Measurements from ENCODE around the gene OST4.
"Not testable (repeated sequence)": the region's sequence is repeated elsewhere in the genome, so short reads cannot be mapped to it uniquely, and the experiment has no call there.

Gene OST4

DNA sequence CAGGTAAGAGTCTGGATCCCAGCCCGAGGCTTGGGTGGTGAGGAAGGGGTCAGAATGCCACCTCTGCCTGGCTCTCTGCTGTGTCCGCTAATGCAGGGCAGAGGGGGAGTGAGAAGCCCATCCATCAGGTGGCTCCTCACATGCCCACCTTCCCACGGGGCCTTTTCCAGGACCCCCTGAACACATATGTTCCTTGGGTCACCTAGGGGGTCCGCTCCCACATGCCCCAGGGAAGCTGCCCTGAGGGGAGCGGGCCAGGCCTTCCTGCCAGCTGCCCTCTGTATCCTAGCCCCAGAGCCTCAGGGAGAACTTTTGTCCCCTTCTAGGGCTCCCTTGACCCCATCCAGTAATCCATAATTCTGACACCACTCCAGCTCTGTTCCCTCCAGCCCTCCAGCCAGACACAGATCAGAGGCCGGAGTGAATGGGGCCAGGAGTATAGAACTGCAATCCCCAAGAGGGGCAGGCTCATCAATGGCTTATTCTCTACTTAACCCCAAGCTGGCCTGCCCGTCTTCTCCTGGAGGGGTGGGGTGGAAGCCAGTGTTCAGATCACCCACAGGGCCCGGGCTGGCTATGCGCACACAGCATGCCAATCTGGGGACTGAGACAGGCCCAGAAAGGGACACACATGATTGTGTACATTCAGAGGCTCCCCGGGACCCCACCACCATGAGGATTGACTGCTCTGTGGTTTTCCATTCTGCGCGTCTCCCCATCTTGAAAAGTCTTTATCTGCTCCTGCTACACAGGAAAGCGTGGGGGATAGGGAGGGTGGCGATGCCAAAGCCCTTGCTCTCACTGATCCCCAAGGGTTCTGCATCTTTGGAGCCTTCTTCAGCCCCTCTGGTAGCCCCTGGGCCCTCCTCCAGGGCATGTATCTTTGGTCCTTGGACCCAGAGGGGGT is 8.0 kb upstream of the OST4 start:
- no peak for DNase-seq (ENCODE audit: low spot score in 2 of 2)
- H3K4me1 ChIP-seq, result peaks cover 5% of the 10 kb centered on the region
- no peaks in the 10 kb centered on the region for H3K9me3 ChIP-seq
- H3K4me3 ChIP-seq, result no peak overlapping the region
- no peaks in the 10 kb centered on the region for H3K36me3 ChIP-seq (replicated peaks)
- H3K27me3 ChIP-seq (ENCODE audit: low read depth), result 0 out of 2 replicates have a peak, but pooled peaks cover 2% of the 10 kb centered on the region
- in situ Hi-C loops (cut with MboI; ENCODE audit: low sequenced_read_pairs), result no loop called here

DNA sequence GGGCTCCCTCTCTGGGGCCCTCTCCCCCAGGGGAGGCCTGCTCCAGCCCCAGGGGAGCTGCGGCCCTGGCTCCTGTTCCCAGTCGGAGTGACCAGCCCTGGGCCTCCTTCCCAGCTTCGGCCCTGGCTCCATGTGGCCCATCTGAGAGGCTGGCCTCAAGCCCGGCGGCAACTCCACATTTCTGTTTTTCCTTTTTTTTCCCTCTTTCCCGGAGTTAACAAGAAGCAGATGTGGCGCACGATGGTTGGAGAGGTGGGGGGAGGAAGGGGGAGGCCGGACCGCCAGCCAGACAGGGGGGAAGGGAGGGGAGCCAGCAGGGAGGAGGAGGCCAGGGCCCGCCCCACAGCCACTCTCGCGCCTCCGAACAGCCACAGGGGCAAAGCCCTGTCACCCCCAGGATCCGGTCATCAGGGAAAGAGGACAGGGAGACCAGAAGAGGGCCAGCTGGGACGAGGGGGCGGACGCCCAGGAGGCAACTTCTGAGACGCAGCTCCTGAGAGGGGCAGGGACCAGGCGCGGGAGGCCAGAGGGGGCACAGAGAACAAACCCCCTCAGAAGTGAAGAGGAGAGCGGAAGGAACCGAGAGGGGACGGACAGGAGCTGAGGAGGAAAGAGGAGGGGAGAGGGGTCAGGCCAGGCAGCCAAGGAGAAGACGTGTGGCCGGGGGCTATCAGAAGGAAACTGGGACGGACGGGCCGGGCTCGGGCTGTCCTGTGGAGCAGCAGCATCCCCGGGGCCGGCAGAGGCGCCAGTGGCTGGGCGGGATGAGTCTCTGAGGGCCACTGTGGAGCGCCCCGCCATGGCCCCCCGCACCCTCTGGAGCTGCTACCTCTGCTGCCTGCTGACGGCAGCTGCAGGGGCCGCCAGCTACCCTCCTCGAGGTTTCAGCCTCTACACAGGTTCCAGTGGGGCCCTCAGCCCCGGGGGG is 7.1 kb upstream of the OST4 start, which contains the start of gene EMILIN1:
EMILIN1 (plus strand) TSS at position 349 of the 928 bp plus-strand sequence; CDS start at position 800, 451 bp downstream.
- in situ Hi-C loops (cut with MboI; ENCODE audit: low sequenced_read_pairs), result no loop called here
- Histone ChIP-seq H3K36me3 (replicated peaks) (no peaks in the 10 kb centered on the region), H3K4me3 (no peak within 1 kb of the TSS), H3K9me3 (no peaks in the 10 kb centered on the region), H3K4me1 (peaks cover 5% of the 10 kb centered on the region), H3K27me3 (ENCODE audit: low read depth) (0 out of 2 replicates have a peak, but pooled peaks cover 2% of the 10 kb centered on the region)
- no peak for DNase-seq (ENCODE audit: low spot score in 2 of 2)

DNA sequence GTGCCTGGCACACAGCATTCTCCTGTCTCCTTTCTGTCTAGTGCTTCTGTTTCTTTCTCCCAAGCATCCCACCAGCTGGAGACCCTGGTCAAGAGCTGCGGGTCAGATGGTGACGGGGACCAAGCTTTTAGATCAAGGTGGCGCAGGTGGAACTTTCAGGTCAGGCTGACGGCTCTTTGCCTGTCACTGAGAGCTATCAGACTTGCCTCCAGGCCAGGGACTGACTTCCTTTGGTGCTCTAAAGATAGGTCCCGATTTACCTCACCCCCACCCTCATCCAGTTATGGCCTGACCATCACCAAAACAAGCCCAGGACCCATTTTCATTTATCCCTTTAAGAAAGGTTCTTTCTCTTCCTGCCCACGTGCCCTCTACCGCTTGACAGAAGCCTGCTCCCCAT is 5.8 kb upstream of the OST4 start:
- in situ Hi-C loops (cut with MboI; ENCODE audit: low sequenced_read_pairs), result no loop called here

DNA sequence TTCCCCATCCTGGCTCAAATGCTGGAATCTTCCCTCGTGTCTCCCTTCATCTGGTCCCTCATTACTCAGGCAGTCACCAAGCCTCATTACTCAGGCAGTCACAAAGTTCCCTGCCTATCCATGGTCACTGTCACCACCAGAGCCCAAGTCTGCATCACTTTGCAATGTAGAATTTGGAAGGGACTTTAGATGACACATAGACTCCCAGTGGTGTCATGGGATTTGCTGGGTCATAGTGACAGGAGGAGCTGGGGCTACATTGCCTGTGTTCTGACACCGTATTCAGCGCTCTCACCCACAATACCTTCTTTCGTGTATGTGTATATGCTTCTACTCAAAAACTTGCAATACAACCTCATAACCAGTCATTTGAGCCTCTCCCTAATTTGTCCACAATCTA is 4.9 kb upstream of the OST4 start:
- 0 out of 2 replicates have a peak, but pooled peaks cover 2% of the 10 kb centered on the region for H3K27me3 ChIP-seq (ENCODE audit: low read depth)
- DNase-seq (ENCODE audit: low spot score in 2 of 2), result no peak
- in situ Hi-C loops (cut with MboI; ENCODE audit: low sequenced_read_pairs), result no loop called here
- H3K36me3 ChIP-seq (replicated peaks), result peaks cover 1% of the 10 kb centered on the region; the same call in 1 of the 2 replicates
- peaks cover 3% of the 10 kb centered on the region for H3K4me1 ChIP-seq
- H3K9me3 ChIP-seq, result no peaks in the 10 kb centered on the region
- no peak overlapping the region for H3K4me3 ChIP-seq

More for the DNA sequence above, 5.8 kb upstream of the OST4 start:
- Histone ChIP-seq H3K4me3 (no peak overlapping the region), H3K27me3 (ENCODE audit: low read depth) (0 out of 2 replicates have a peak, but pooled peaks cover 2% of the 10 kb centered on the region), H3K4me1 (peaks cover 5% of the 10 kb centered on the region), H3K9me3 (no peaks in the 10 kb centered on the region), H3K36me3 (replicated peaks) (no peaks in the 10 kb centered on the region)
- no peak for DNase-seq (ENCODE audit: low spot score in 2 of 2)

DNA sequence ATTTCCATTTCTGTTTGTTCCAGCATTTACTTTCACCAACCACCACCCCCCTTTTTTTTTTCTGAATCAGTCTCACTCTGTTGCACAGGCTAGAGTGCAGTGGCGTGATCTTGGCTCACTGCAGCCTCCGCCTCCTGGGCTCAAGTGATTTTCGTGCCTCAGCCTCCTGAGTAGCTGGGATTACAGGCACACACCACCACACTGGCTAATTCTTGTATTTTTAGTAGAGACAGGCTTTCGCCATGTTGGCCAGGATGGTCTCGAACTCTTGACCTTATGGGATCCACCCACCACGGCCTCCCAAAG is 4.1 kb upstream of the OST4 start:
- DNase-seq (ENCODE audit: low spot score in 2 of 2); H3K27me3 ChIP-seq (ENCODE audit: low read depth); H3K36me3 ChIP-seq (replicated peaks); H3K9me3 ChIP-seq; H3K4me1 ChIP-seq; H3K4me3 ChIP-seq; in situ Hi-C loops (cut with MboI; ENCODE audit: low sequenced_read_pairs): not testable (repeated sequence)

DNA sequence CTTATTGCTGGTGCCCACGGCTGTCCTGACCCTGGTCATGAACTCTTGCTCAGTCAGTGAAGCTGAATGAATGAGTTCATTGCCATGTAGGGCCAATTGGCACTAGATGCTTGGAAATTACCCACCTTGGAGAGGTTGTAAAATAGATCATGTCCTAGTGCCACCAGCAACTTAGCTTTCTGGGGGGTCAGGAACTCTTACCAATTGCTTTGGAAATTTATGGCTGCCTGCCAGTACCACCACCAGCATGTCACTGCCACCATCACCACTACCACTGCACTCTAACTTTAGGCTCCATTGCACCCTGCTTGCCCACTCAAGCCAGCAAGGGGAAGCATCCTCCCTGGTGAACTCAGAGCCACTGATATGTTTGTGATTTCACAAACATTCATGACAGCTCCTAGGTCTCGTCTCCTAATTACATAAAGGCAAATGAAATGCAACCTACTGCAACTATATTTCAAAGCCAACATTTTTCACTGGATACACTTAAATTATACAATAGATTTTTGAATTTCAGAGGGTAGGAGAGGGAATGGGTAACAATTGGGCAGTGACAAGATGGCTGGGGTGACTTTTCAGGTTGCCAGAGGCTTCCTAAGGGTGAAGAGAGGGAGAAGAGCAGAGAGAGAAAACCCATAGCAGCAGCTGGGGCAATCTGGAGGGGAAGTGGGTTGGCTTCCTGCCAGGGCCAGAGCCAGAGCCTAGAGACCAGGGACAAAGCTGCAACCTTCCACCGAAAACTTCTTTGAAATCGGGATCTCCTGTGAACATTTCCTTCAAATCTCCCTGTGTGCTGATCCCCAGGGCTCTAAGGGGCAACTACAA is 3.5 kb upstream of the OST4 start:
- peaks cover 8% of the 10 kb centered on the region for H3K4me1 ChIP-seq
- H3K4me3 ChIP-seq, result no peak overlapping the region
- H3K9me3 ChIP-seq, result no peaks in the 10 kb centered on the region
- DNase-seq (ENCODE audit: low spot score in 2 of 2), result no peak
- in situ Hi-C loops (cut with MboI; ENCODE audit: low sequenced_read_pairs), result no loop called here
- H3K27me3 ChIP-seq (ENCODE audit: low read depth), result 0 out of 2 replicates have a peak, but pooled peaks cover 2% of the 10 kb centered on the region
- peaks cover 10% of the 10 kb centered on the region for H3K36me3 ChIP-seq (replicated peaks)

DNA sequence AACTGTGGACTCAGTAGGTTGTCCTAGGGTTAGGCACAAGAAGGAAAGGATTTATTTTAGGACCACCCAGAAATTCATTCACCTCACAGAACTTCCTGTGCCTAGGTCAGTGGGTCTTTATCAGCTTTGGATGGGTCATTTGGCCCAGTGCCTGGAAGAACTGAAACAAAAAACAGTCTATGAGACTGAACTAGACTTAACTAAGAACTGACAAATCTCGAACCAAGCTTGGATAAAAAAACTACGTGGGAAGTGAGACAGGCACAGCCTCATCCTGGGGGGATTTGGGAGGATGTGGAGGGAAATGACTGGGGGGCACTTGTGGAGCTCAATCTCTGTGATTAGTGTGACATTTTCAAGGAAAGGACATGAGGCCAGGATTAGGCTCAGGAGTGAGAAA is 2.3 kb upstream of the OST4 start:
- Histone ChIP-seq H3K4me3 (no peak overlapping the region), H3K36me3 (replicated peaks) (peaks cover 19% of the 10 kb centered on the region), H3K4me1 (peaks cover 8% of the 10 kb centered on the region), H3K27me3 (ENCODE audit: low read depth) (0 out of 2 replicates have a peak, but pooled peaks cover 2% of the 10 kb centered on the region), H3K9me3 (no peaks in the 10 kb centered on the region)
- no peak for DNase-seq (ENCODE audit: low spot score in 2 of 2)
- in situ Hi-C loops (cut with MboI; ENCODE audit: low sequenced_read_pairs), result no loop called here

DNA sequence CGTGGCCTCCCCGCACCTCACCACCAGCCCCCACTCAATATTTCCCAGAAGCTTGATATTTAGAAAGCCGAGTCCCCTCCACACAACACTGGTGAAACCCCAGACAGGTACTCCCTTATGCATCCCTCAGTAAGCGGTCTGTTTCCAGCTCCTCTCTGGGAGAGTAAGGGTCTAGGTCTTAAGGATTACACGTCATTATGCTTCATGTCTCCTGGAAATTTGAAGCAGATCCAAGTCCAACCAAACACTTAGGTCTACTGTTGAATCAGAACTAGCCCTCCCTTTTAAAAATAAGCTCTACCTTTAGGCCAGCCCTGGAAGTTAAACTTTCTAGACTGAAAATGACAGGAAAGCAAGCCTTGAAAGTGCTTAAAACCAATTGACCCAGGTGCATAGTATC is 1.5 kb upstream of the OST4 start:
- Histone ChIP-seq H3K4me1 (peaks cover 8% of the 10 kb centered on the region), H3K27me3 (ENCODE audit: low read depth) (0 out of 2 replicates have a peak, but pooled peaks cover 2% of the 10 kb centered on the region), H3K4me3 (no peak overlapping the region; the same call in 1 of the 2 replicates), H3K9me3 (no peaks in the 10 kb centered on the region), H3K36me3 (replicated peaks) (peaks cover 28% of the 10 kb centered on the region)
- no peak for DNase-seq (ENCODE audit: low spot score in 2 of 2)
- in situ Hi-C loops (cut with MboI; ENCODE audit: low sequenced_read_pairs), result no loop called here

DNA sequence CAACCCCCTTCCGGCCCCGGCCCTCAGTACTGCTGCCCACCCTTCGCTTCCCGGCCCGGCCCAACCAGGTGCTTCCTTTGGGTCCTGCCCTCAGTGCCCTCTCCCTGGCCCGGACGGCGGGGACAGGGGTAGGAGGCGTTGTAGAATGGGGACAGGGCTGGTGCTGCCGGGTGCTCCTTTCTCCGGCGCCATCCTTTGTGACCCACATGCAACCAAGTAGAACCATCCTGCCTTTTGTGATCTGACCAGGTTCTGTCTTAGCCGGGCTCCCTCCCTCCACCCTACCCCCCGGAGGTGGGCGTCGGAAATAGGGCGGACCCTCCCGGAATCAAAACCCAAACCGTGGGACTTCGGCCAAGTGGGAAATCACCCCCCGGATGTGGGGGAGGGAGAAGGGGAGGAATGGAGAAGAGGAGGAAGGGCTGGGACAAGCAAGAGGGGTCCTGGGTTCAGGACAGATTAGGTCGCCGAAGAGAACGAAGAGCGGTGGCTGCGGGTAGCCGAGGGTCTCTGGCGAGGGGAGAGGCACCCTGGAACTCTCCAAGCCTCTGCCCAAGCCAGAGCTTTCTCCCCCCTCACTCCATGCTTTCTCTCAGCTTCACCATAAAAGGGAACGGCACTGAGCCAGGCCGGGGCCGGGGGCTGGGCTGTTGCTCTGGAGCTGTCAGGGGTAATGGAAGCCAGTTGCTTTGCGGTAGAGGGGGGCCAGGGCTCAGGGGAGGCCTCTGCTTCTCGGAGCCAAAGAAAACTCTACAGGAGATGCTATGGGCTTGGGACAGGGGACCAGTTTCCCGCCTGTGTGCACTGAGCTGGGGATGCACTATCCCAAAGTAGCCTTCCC is 756 bp upstream of the OST4 start:
- peak overlapping the region; percentile 93 for H3K4me3 ChIP-seq
- H3K9me3 ChIP-seq, result no peaks in the 10 kb centered on the region
- DNase-seq (ENCODE audit: low spot score in 2 of 2), result no peak
- H3K4me1 ChIP-seq, result peaks cover 8% of the 10 kb centered on the region
- peaks cover 33% of the 10 kb centered on the region for H3K36me3 ChIP-seq (replicated peaks)
- H3K27me3 ChIP-seq (ENCODE audit: low read depth), result 0 out of 2 replicates have a peak, but pooled peaks cover 2% of the 10 kb centered on the region
- in situ Hi-C loops (cut with MboI; ENCODE audit: low sequenced_read_pairs), result no loop called here

DNA sequence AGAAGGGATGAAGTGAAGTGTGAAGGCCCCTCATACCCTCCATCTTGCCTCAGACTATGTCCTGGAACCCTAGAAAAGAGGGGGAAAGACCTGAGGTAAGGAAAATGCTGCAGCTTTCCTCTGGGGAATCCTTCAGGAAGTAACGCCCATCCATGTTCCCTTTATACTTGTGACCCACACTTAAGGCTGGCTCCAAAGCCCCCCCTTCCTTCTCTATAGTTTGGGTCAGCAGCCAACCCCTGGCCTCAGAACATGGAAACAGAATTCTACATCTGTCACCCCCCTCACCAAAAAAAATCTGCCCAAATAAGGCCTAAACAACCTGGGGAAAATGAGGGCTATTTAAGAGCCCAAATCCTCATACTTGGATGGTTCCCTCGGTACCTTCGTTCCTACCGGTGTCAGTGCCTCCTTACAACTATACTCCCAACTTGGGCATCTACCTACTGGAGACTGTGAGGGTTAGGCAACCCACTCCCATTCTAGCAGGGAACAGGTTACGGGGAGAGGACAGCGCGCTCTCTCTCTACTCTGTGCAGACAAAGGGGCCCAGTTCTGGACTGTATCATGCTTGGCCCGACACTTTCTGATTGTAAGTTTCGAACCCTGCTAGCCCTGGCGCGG is 689 bp downstream of the OST4 start:
- H3K4me3 ChIP-seq, result peak overlapping the region; percentile 93
- no peak for DNase-seq (ENCODE audit: low spot score in 2 of 2)
- no peaks in the 10 kb centered on the region for H3K9me3 ChIP-seq
- in situ Hi-C loops (cut with MboI; ENCODE audit: low sequenced_read_pairs), result no loop called here
- 0 out of 2 replicates have a peak, but pooled peaks cover under 1% of the 10 kb centered on the region for H3K27me3 ChIP-seq (ENCODE audit: low read depth)
- peaks cover 8% of the 10 kb centered on the region for H3K4me1 ChIP-seq
- peaks cover 39% of the 10 kb centered on the region for H3K36me3 ChIP-seq (replicated peaks)

DNA sequence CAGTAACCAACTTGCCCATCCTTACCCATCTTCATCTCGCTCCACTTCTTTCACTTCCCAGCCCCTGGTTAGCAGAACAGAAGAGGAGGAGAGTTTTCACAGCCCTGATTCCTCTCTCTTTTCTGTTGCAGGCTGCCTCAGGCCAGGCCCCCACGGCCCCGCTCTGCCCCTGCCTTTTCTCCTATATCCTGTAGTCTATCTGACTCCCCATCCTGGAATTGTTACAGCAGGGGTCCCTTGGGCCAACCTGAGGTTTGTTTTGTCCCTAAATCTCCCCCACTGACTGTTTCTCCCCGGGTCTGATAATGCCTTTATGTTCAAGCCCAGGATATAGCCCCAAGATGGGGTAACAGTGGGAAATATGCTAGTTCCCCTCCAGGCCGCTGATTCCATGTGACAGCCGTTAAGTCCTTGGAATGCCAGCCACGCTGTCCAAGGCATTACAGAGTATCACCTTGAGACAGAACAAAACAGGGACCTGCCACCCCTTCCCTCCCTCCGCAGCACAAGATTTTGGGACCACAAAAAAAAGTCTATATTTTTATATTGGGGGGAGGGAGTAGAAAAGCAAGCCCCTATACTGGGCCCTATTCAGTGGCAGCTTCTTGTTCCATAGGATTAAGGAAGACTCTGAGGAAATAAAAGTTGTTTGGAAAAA is 1.4 kb downstream of the OST4 start:
- Histone ChIP-seq H3K4me3 (peak overlapping the region; percentile 93), H3K4me1 (peaks cover 8% of the 10 kb centered on the region), H3K27me3 (ENCODE audit: low read depth) (no peaks in the 10 kb centered on the region), H3K9me3 (no peaks in the 10 kb centered on the region), H3K36me3 (replicated peaks) (peaks cover 45% of the 10 kb centered on the region)
- DNase-seq (ENCODE audit: low spot score in 2 of 2), result no peak
- in situ Hi-C loops (cut with MboI; ENCODE audit: low sequenced_read_pairs), result no loop called here

DNA sequence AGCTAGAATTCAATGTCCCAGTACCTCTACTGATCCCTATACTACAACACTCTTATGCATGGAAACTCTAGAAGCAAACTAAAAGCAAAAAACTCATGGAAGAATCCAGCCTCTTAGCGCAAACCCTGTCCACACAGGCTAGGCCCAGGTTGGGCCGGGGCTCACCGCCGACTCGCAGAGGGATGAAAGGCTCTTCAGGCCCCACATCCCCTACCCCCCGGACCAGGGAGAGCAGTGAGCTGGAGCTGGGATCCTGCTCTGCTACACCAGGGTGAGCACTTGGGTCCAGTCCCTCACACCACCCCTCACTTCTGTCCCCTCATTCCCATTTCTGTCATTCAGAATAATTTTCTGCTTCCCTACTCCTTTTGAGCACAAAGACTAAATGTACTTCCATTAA is 2.0 kb downstream of the OST4 start:
- no peak overlapping the region for H3K4me3 ChIP-seq

More for the DNA sequence above, 2.0 kb downstream of the OST4 start:
- in situ Hi-C loops (cut with MboI; ENCODE audit: low sequenced_read_pairs), result no loop called here
- Histone ChIP-seq H3K27me3 (ENCODE audit: low read depth) (no peaks in the 10 kb centered on the region), H3K4me1 (peaks cover 8% of the 10 kb centered on the region), H3K9me3 (no peaks in the 10 kb centered on the region), H3K36me3 (replicated peaks) (peaks cover 45% of the 10 kb centered on the region)
- no peak for DNase-seq (ENCODE audit: low spot score in 2 of 2)

Data from HAP-1 (cell line).